T1000 (cell line): Measurements from ENCODE around the gene JPT1.
"Not testable (repeated sequence)": the region's sequence is repeated elsewhere in the genome, so short reads cannot be mapped to it uniquely, and the experiment has no call there.

ENCODE experiments used
- DNase-seq: peaks from one replicate; lab custom pipeline; 2025; ENCODE audit warnings: mixed read lengths; lab: John Stamatoyannopoulos, UW

The JPT1 gene

DNA sequence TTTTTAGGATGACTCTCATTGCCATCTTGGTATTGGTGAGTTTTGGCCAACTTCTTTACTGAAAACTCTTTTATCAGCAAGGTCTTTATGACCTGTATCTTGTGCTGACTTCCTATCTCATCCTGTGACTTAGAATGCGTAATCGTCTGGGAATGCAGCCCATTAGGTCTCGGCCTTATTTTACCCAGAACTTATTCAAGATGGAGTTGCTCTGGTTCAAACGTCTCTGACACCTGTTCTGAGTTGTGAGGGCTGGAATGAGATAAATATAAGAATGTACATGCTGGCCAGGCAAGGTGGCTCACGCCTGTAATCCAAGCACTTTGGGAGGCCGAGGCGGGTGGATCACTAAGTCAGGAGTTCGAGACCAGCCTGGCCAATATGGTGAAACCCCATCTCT is 4.2 kb upstream of the JPT1 start:
- DNase-seq: not testable (repeated sequence)

DNA sequence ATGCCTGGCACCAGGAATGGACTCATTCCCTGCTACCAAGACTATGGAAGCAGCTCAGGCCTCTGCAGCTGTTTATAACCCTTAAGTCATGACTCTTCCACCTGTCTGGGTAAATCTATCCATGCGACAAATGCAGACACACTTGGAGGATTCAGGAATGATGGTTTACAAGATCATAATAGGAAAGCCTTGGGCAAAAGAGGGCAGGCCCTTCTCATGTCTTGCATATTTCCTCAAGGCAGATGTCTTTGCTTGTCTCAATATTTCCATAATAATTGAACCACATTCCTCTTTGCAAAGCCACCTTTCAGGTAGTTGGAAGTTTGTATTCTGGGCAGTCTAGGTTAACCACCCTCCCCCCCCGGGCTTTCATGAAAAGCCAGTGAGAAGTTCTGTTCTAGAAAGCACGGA is 884 bp upstream of the JPT1 start:
- DNase-seq: no peak

DNA sequence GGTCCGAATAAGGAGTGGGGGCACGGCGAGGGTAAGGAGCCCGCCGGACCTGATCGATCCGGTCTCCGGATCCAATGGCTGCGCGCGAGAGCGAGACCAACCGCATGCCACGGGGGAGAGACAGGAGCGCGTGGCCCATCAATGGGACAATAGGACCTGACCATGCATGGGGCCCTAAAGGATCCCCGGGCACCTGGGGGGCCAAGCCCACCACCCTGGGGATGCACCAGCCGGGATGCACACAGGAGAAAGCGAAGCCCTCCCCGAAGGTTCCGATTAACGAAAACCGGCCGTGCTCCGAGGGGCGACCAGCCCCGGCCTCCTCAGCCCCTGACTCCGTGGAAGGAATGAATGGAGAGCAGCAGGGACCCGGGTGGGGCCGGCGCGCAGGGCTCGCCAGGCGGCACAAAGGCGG is 525 bp downstream of the JPT1 start:
- DNase-seq: peak; percentile 49

DNA sequence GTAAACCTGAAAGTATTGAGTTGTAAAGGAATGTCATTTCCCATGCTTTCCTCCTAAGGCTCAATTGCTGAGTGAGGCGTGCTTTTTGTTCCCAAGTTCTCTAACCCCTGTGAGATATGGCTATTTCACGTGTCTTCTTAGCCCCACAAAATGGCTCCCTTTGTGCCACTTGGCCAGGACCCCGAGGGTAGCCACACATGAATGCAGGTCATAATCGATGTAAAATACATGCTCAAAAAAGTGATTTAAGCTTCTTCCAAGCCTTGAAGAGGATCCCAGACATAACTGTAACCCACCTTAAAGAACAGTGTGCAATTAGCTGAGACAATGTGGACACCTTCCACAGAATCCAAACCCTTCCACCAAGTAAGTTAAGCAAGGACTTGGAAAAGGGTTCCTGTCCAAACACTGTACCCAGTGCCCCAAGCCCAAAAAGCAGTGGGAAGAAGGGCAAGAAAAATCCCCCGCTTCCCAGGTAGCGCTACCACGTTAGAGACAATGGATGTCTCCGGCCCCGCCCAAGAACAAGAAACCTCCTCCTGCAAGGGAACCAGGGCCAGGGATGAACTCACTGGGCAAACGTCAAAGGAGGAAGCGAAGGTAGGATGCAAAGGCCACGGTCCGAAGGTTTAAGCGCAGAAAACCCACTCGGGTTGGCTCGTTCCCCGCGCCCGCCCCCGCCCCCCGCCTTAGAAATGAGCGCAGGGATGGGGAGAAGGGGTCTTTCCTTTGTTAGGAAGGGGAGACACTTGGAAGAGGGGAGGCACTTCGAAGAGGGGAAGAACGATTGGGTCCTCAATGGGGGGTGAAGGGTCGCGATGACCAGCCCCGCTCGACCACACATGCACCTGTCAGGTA is 1.2 kb downstream of the JPT1 start:
- no peak for DNase-seq

DNA sequence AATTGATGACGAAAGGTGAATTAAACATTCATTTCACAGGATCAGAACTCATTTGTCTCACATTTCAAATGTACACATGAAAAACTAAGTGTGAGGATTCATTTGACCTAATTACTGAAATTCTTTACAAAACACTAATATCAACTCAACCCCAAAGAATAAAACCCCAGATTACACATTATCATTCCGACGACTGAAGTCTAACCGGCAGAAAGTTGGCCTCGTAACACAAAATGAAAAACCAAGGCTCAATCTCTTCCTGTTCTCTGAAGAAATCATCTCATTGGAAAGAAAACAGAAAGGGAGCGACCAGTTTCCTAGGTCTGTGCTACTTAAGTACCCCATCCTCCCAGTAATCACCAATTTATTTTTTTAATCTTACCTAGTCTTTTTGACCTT is 1.8 kb downstream of the JPT1 start:
- no peak for DNase-seq

DNA sequence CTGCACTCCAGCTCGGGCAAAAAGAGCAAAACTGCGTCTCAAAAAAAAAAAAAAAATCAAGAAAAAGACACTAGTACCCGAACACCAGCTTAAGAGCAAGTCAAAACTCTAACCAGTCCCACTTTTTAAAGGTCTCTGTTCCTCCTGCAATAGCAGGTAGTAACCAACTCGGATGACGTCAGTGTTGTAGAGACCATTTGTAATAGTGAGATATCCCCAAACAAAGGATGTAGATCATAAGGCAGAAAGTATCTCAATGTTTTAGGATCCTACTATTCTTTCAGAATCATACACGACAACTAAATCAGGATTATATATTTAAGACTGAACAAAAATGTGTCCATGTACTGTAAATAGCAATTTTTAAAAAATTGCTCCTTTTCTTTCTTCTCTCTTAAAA is 2.4 kb downstream of the JPT1 start:
- no peak for DNase-seq

DNA sequence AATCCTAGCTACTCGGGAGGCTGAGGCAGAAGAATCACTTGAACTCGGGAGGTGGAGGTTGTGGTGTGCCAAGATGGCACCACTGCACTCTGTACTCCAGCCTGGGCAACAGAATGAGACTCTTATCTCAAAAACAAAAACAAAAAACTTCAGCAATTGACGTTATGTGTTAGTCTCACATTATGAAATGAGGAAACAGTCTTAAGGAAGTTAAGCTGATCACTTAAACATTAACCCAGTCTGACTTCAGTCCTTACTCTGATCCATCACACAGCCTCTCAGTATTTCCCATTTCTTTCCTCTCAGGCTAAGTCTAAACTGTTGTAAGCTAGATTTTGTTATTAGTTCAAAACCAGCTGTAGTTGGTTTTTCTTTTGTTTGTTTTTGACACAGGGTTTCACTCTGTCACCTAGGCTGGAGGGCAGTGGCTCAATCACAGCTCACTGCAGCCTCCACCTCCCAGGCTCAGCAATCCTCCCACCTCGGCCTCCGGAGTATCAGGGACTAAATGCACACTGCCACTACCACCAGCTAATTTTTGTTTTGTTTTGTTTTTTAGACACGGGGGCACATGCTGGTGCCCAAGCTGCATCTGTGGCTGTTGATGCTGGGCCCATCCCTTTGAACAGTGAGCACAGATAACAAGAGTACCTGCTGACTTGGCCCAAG is 6.3 kb downstream of the JPT1 start:
- no peak for DNase-seq

DNA sequence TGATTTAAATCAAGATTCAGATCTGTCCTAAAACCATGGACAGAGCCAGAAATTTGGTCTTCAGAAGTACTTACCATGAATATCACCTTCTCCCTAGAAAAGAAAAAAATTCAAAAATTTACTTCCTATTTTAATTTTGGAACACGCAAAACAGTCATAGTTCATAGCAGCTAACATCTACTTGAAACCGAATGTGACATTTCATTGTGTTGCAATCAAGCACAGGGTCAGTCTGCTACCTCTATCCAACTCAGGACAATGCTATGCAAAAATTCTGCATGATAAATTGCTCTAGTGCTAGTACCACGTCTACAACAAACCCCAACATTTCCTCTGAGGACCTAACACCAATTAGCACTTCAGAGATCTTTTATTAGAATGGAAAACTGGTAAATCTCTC is 7.7 kb downstream of the JPT1 start:
- DNase-seq: no peak

DNA sequence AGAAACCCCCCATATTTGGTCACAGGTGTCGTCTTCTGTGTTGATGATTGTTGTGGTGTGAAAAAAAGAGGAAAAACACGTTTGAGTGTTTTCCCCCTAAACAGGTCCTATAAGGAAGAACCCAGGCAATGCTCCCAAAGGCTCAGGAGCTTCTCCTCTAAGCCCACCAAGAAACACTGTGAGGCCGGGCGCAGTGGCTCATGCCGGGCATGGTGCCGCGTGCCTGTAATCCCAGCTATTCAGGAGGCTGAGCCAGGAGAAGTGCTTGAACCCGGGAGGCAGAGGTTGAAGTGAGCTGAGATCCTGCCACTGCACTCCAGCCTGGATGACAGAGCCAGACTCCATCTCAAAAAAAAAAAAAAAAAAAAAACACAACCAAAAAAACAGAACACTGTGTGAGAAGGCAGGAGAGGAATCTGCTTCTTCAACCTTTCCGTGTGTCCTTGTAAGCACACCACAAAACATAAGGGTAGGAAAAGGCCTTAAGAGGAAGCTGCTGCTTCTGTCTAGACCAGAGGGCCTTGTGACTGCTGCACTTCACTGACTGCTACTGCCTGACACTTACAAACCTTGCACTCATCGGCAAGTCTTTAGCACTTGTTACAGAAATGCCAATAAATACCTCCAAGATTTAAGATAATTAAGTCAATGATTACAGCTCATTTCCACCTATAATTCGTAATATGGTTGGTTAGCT is 9.3 kb downstream of the JPT1 start:
- DNase-seq: no peak

DNA sequence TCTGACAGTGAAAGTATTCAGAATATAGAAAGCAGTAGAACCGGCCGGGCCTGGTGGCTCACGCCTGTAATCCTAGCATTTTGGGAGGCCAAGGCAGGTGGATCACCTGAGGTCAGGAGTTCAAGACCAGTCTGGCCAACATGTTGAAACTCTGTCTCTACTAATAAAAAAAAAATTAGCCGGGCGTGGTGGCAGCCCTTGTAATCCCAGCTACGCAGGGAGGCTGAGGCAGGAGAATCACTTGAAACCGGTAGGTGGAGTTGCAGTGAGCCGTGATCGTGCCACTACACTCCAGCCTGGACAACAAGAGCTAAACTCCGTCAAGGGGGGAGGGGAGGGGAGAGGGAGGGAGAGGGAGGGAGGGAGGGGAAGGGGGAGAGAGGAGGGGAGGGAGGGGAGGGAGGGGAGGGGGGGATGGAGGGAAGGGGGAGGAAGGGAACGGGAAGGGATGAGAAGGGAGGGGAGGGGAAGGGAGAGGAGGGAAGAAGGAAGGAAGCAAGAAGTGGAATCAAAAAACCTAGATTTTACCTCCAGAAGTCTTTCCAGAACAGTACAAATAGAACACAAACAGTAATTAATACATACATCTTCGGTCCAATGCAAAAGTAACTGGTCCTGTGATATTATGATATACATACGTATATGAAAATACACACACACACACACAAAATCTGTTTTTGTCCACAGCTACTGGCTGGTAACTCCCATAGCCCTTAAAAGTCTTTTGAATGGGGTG is 11.9 kb downstream of the JPT1 start:
- no peak for DNase-seq

DNA sequence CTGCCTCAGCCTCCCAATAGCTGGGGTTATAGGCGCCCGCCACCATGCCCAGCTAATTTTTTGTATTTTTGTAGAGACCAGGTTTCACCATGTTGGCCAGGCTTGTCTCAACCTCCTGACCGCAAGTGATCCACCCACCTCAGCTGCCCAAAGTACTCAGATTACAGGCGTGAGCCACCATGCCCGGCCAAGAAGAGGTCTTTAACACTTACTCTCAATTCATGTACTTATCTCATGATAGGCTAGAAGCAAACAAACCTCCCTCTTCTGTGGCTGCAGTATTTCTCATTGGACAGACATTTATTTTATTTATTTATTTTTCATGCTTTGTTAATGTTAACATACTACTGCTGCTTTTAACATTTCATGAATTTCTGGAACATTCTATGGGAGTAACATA is 15.8 kb downstream of the JPT1 start:
- DNase-seq: no peak

DNA sequence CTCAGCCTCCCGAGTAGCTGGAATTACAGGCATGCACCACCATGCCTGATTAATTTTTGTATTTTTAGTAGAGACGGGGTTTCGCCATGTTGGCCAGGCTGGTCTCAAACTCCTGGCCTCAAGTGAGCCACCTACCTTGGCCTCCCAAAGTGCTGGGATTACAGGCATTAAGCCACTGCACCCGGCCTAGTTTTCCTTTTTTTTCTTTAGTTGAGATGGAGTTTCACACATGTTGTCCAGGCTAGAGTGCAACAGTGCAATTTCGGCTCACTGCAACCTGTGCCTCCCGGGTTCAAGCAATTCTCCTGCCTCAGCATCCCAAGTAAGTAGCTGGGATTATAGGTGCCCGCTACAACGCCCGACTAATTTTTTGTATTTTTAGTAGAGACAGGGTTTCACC is 16.6 kb downstream of the JPT1 start:
- not testable (repeated sequence) for DNase-seq

DNA sequence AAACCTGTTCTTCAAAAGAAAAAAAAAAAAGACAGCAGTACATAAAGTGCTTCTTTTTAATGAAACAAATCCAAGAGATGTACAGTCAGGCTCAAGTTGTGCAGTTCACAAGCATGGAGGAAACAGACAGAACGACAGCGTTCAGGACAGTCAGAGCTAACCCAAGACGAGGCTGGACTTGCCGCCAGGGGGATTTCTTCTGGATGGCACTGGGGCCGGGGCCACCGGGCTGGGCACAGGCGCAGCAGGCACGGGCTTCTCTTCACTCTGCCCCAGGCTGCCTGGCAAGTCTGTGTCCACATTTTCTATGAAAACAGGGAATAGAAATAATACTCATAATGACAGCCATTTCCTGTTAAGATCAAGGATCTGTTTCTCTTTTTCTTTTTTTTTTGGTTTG is 18.4 kb downstream of the JPT1 start:
- no peak for DNase-seq

DNA sequence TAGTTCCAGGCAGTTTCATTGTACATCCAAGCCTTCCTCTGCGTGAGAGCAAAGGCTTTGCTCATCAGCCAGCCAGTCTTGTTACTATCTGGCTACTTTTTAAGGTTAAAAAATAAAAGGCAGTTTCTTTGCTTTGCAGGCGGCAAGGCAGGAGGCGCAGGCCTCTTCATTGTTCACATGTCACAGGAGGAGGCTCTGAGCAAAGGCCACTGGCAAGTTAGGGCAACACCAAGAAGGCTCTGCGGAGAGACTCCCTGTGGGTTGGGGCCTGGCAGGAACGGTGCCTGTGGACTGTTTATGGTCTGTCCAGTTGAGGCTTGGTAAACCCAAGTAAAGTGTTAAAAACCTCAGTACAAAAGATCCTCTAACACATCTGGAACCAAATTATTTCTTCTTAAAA is 18.9 kb downstream of the JPT1 start:
- no peak for DNase-seq

DNA sequence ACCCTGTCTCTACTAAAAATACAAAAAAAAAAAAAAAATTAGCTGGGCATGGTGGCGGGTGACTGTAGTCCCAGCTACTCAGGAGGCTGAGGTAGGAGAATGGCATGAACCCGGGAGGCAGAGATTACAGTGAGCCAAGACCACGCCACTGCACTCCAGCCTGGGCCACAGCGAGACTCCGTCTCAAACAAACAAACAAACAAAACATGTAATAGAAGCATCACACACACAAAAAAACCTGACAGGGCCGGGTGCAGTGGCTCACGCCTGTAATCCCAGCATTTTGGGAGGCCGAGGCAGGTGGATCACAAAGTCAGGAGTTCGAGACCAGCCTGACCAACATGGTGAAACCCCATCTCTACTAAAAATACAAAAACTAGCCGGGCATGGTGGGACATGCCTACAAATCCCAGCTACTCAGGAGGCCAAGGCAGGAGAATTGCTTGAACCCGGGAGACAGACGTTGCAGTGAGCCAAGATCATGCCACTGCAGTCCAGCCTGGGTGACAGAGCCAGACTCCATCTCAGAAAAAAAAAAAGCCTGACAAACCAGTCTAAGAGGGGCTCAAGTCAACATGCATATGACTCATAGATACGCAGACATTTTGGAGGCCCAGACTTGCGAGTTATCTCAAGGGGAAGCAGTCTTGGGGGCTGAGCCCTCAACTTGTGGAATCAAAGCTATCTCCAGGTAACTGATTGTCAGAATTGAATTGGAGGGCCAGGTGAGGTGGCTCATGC is 20.5 kb downstream of the JPT1 start:
- DNase-seq: not testable (repeated sequence)

DNA sequence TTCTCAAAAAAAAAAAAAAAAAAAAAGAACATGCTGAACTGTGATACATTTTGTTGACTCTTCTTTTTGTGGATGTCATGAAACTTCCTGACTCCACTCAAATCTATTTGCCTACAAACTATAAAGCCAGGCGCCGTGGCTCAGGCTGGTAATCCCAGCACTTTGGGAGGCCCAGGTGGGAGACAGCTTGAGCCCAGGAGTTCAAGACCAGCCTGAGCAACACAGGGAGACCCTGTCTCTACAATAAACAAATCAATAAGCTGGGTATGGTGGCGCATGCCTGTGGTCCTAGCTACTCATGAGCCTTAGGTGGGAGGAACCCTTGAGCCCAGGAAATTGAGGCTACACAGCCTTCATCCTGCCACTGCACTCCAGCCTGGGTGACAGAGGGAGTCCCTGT is 21.3 kb downstream of the JPT1 start:
- no peak for DNase-seq

DNA sequence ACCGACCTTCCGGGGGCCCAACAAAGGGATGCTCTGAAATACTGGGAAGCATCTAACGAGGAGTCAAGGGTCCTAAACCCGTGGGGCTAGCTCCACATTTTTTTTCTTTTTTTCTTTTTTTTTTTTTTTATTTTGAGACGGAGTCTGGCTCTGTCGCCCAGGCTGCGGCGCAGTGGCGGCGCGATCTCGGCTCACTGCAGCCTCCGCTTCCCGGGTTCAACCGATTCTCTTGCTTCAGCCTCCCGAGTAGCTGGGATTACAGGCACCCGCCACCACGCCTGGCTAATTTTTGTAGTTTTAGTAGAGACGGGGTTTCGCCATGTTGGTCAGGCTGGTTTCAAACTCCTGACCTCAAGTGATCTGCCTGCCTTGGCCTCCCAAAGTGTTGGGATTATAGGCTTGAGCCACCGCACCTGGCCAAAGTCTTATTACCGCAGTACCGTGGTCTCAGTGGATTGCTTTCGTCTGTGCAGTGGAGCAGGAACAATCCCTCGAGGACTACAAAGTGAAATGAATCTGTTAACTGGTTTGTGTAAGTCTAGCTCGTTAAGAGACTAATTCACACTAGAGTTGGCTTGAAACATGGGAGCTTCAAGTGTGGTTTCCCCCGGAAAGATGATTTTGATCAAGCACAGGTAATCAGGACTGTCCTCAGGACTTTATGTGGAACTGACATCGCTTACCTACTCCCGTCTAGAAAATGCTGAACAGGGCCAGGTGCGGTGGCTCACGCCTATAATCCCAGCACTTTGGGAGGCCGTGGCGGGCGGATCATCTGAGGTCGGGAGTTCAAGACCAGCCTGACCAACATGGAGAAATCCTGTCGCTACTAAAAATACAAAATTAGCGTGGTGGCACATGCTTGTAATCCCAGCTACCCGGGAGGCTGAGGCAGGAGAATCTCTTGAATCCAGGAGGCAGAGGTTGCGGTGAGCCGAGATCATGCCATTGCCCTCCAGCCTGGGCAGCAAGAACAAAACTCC is 22.0 kb downstream of the JPT1 start:
- not testable (repeated sequence) for DNase-seq

DNA sequence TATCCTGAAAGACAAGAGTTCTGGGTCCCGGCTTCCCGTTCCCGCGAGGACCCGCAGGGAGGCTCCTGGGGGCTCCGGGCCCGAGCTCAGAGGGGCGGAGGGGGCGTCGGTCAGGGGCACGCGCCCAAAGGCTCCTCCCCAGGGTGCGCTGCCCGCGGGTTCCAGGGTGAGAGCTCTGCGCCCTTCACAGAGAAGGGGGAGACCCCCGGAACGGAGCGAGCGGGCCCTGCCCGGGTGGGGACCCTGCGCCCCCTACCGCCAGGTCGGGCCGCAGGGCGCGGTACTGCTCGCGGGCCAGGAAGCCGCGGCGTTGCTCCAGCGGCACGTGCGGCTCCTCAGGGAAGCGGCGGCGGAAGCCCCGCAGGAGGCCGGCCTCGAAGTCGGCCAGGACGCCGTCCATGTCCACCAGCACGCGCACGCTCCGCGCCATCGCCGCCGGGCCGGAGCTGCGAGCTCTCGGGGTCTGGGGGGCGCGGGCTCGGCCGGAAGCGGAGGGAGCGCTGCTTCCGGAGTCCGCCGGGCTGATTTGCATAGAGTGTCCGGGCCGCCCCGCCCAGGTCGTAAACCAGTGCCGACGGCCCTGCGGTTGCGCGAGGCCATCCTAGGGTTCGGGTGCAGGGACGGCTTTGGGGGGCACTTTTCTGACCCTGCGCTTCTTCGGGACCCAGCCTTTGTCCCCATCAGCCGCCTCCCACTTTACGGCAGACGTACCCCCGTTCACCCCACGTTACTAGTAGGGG is 22.9 kb downstream of the JPT1 start, which contains the start of gene NT5C:
Gene NT5C, minus strand, starts transcription at position 465 of the 740 bp plus-strand sequence. Its CDS starts 35 bp downstream, at position 430.
- DNase-seq: peak; percentile 78

DNA sequence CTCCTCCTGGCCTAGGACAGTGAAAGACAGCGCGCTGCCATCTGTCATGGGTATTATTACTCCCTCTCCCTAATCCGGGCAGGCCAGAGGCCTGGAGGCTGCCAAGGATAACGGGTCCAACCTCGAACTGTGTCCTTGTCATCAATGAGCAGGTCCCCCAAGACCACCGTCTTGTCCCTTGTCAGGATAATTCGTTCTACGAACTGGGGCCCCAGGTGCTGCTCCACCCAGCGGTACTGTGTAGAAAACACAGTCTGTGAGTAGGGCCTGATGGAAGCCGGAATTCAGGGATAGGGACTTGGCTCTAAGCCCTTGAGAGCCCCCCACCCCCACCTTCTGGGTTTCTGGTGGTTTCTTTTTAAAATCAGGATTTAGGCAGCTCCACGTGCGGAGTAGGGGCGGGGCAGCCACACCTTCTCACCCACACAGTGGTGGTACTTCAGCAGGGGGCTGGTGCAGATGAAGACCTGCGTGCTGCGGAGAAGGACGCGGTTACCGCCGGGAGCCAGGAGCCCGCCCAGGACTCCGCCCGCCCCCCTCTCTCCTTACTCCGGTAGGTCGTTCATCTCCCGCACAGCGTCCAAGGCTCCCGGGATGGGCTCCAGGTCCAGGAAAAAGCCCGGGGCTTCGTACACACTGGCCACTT is 23.6 kb downstream of the JPT1 start:
- peak; percentile 47 for DNase-seq
